Measurements from ENCODE around the gene ROR2. TPM values are rescaled to one million over a fixed set of nuclear protein-coding genes. Genes with fewer than 3 reads are reported as not detected.

Gene ROR2
- polyA plus RNA-seq, 4 donors = 16.6 to 29.1 (median 19.8) TPM

- no peak for DNase-seq (ENCODE audit: low read depth in 4 of 4, low spot score in 3 of 4)
These were observed 167.3 kb downstream of the ROR2 start for GRCh38 chr9:91782708-91783214.

GRCh38 chr9:91781906-91782305, 168.1 kb downstream of the ROR2 start:
- no peak for DNase-seq (ENCODE audit: low read depth in 4 of 4, low spot score in 3 of 4)

GRCh38 chr9:91781116-91781515, 168.9 kb downstream of the ROR2 start:
- no peak for DNase-seq (ENCODE audit: low read depth in 4 of 4, low spot score in 3 of 4)

GRCh38 chr9:91778031-91778430, 172.0 kb downstream of the ROR2 start:
- no peak for DNase-seq (ENCODE audit: low read depth in 4 of 4, low spot score in 3 of 4)

- no peak for DNase-seq (ENCODE audit: low read depth in 4 of 4, low spot score in 3 of 4)
These were observed 172.7 kb downstream of the ROR2 start for GRCh38 chr9:91777292-91777830.

GRCh38 chr9:91776409-91777291, 173.4 kb downstream of the ROR2 start:
- no peak for DNase-seq (ENCODE audit: low read depth in 4 of 4, low spot score in 3 of 4)

GRCh38 chr9:91775708-91776028, 174.4 kb downstream of the ROR2 start:
- DNase-seq (ENCODE audit: low read depth in 4 of 4, low spot score in 3 of 4) = no peak

- DNase-seq (ENCODE audit: low read depth in 4 of 4, low spot score in 3 of 4) = peak in 1 of 4 donors; percentile 55
These were observed 174.9 kb downstream of the ROR2 start for GRCh38 chr9:91775011-91775707.

GRCh38 chr9:91773156-91773555, 176.9 kb downstream of the ROR2 start:
- no peak for DNase-seq (ENCODE audit: low read depth in 4 of 4, low spot score in 3 of 4)

GRCh38 chr9:91771864-91772263, 178.2 kb downstream of the ROR2 start:
- no peak for DNase-seq (ENCODE audit: low read depth in 4 of 4, low spot score in 3 of 4)

- no peak for DNase-seq (ENCODE audit: low read depth in 4 of 4, low spot score in 3 of 4)
These were observed 179.0 kb downstream of the ROR2 start for GRCh38 chr9:91771027-91771426.

GRCh38 chr9:91770229-91770628, 179.8 kb downstream of the ROR2 start:
- DNase-seq (ENCODE audit: low read depth in 4 of 4, low spot score in 3 of 4) = no peak

GRCh38 chr9:91768977-91769916, 180.8 kb downstream of the ROR2 start:
- DNase-seq (ENCODE audit: low read depth in 4 of 4, low spot score in 3 of 4) = no peak

- no peak for DNase-seq (ENCODE audit: low read depth in 4 of 4, low spot score in 3 of 4)
These were observed 181.5 kb downstream of the ROR2 start for GRCh38 chr9:91768507-91768906.

- DNase-seq (ENCODE audit: low read depth in 4 of 4, low spot score in 3 of 4) = no peak
These were observed 183.5 kb downstream of the ROR2 start for GRCh38 chr9:91766315-91767069.

GRCh38 chr9:91765296-91765695, 184.7 kb downstream of the ROR2 start:
- no peak for DNase-seq (ENCODE audit: low read depth in 4 of 4, low spot score in 3 of 4)

- no peak for DNase-seq (ENCODE audit: low read depth in 4 of 4, low spot score in 3 of 4)
These were observed 185.4 kb downstream of the ROR2 start for GRCh38 chr9:91764661-91765060.

- DNase-seq (ENCODE audit: low read depth in 4 of 4, low spot score in 3 of 4) = no peak
These were observed 188.7 kb downstream of the ROR2 start for GRCh38 chr9:91761362-91761761.

- no peak for DNase-seq (ENCODE audit: low read depth in 4 of 4, low spot score in 3 of 4)
These were observed 189.1 kb downstream of the ROR2 start for GRCh38 chr9:91760906-91761305.

- DNase-seq (ENCODE audit: low read depth in 4 of 4, low spot score in 3 of 4) = no peak
These were observed 191.5 kb downstream of the ROR2 start for GRCh38 chr9:91758491-91758981.
